ENCODE results near the gene ADGRV1.

DNA sequence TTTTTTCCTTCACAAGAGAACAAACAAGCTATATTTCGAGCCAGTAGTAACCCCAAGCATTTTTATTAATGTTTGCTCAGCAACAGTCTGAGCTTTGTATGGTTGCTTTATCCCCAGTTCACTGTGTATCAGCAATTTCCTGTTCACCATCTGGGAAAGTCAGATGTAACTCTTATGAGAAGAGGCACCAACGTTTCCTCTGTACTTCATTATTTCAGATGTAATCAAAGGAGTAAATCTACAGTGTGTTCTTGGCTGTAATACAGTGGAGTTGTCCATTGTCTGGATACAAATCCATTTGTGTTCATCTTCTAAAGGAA, 484.3 kb downstream of the ADGRV1 start:
- TF ChIP-seq ARNT (IDR thresholded peaks at IDR 0.05) (no peak), BHLHE40 (IDR thresholded peaks at IDR 0.05; ENCODE audit: borderline replicate concordance) (no peak), ZNF384 (IDR thresholded peaks at IDR 0.05) (no peak), FOXK2 (IDR thresholded peaks at IDR 0.05) (no peak), CTBP1 (IDR thresholded peaks at IDR 0.05; ENCODE audit: borderline replicate concordance) (no peak), TARDBP (IDR thresholded peaks at IDR 0.05) (no peak), HDGF (IDR thresholded peaks at IDR 0.05; ENCODE audit: borderline replicate concordance) (no peak), SUZ12 (IDR thresholded peaks at IDR 0.05) (no peak), ELF4 (IDR thresholded peaks at IDR 0.05) (no peak)
